AG04449 (cell line): ENCODE data around the gene SLC1A5.

ENCODE experiments used
- CTCF ChIA-PET: fragments of 350-600 bp; formaldehyde crosslinking; extraction: SDS; loops from one replicate; lab custom pipeline; 2021; ENCODE audit warnings: antibody characterized with exemption; lab: Yijun Ruan, JAX
- POLR2A ChIA-PET: fragments of 400-600, 350-600 bp; formaldehyde crosslinking; extraction: SDS; loops from one replicate; lab custom pipeline; 2020; ENCODE audit warnings: antibody characterized with exemption, inconsistent platforms; lab: Yijun Ruan, JAX
- DNase-seq: peaks from one replicate; pipeline ENCODE4 v3.0.0-alpha.2; 2010; ENCODE audit warnings: low read depth, low spot score
- H3K4me3 ChIP-seq: 2 replicates; pipeline ENCODE4 v1.5.1; 2011; ENCODE audit warnings: low read depth, mild to moderate bottlenecking, control low read depth, low read length
- TF ChIP-seq, protein P1 (sequence below): IDR thresholded peaks from one replicate; pipeline ENCODE4 v1.5.1; 2011; ENCODE audit warnings: mild to moderate bottlenecking, moderate library complexity, low read length, control low read depth, inconsistent platforms; ENCODE audit not compliant: insufficient read depth; ENCODE audit errors: missing control alignments

Gene SLC1A5

DNA sequence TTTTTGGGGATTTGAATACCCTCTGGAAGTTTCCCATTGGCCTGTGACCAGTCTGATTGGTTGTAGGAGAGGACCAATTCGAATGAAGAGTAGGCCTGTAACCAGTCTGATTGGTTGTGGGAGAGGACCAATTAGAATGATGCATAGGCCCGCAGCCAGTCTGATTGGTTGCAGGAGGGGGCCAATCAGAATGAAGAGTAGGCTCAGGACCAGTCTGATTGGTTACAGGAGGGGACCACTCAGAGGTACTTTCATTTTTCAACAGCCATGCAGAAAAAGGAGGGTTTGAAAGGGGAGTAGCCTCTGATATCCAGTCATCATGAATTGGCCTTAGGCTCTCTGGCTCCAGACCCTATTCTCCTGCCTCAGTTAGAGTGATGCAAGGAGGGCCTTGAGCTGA lies 30.4 kb upstream of the SLC1A5 start:
- no peak for DNase-seq
- ChIA-PET CTCF (interaction anchor here (1.2 kb wide), 2 partner anchors 22 to 70 kb away, joined by 3 read pairs; no protein-coding TSS in a partner anchor), POLR2A (no interaction called here)
- TF ChIP-seq, protein P1, sequence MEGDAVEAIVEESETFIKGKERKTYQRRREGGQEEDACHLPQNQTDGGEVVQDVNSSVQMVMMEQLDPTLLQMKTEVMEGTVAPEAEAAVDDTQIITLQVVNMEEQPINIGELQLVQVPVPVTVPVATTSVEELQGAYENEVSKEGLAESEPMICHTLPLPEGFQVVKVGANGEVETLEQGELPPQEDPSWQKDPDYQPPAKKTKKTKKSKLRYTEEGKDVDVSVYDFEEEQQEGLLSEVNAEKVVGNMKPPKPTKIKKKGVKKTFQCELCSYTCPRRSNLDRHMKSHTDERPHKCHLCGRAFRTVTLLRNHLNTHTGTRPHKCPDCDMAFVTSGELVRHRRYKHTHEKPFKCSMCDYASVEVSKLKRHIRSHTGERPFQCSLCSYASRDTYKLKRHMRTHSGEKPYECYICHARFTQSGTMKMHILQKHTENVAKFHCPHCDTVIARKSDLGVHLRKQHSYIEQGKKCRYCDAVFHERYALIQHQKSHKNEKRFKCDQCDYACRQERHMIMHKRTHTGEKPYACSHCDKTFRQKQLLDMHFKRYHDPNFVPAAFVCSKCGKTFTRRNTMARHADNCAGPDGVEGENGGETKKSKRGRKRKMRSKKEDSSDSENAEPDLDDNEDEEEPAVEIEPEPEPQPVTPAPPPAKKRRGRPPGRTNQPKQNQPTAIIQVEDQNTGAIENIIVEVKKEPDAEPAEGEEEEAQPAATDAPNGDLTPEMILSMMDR: no peak
- no peak overlapping the region for H3K4me3 ChIP-seq

- CTCF ChIA-PET: interaction anchor here (0.8 to 1.3 kb wide), 2 partner anchors 11 to 24 kb away, joined by 3 to 7 read pairs; no protein-coding TSS in a partner anchor
- no peak overlapping the region for H3K4me3 ChIP-seq
- TF ChIP-seq, protein P1: no peak
- no peak for DNase-seq
- POLR2A ChIA-PET: interaction anchor here (0.8 kb wide), 1 partner anchor 20 kb away, joined by 3 read pairs; no protein-coding TSS in a partner anchor
Observed at GRCh38 chr19:46815833-46816627, 27.6 kb upstream of the SLC1A5 start.

DNA sequence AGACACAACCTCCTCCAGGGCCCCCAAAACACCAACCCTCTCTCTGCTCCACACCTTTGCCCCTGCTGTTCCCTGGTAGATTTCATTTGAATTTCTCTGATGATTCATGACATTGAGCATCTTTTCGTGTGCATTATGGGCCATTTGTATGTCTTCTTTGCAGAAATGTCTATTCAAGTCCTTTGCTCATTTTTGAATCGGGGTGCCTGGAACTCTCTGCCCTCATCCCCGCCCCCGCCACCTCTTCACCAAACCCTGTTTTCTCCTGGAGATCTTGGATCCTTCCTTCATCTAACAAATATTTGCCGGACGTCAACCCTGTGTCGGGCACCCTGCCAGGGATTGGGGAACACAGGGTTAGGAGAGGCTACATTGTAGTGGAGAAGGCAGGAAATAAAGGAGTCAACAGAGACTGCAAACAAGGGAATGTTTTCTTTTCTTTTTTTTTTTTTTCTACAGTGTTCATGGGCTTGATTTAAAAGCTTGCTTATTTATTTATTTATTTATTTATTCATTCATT lies 25.5 kb upstream of the SLC1A5 start:
- ChIA-PET CTCF (interaction anchor here (0.6 to 1.0 kb wide), 2 partner anchors 16 to 312 kb away, joined by 3 read pairs; no protein-coding TSS in a partner anchor), POLR2A (no interaction called here)
- no peak for DNase-seq
- no peak overlapping the region for H3K4me3 ChIP-seq
- TF ChIP-seq, protein P1: no peak

GRCh38 chr19:46812977-46813838 lies 24.8 kb upstream of the SLC1A5 start:
- H3K4me3 ChIP-seq: no peak overlapping the region
- CTCF ChIA-PET: interaction anchor here (0.6 to 1.0 kb wide), 2 partner anchors 16 to 312 kb away, joined by 3 read pairs; no protein-coding TSS in a partner anchor
- no peak for DNase-seq
- POLR2A ChIA-PET: no interaction called here
- TF ChIP-seq, protein P1: no peak

DNA sequence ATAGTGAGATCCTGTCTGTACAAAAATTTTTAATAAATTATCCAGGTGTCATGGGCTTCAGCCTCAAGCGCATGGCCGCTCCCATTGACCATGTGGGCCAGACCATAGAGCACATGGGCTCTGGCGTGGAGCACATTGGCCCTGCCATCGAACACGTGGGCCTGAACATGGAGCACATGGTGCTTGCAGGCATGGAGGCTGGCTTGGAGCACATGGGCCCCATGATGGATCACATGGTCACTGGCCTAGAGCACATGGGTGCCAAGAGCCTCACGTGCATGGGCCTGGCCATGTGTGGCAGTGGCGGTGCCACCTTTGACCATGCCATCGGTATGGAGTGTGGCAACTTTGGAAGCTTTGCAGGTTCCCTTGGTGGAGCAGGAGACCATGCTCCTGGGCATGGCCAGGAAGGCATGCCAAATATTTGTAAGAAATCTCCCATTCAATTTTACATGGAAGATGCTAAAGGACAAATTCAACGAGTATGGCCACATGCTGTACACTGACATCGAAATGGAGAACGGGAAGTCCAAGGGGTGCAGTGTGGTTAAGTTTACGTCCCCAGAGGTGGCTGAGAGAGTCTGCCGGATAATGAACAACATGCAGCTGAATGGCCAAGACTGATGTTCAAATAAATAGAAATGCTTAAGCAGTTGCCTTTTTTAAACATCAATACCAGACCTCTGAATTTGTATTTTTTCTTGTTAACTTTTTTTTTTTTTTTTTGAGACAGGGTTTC lies 21.3 kb upstream of the SLC1A5 start:
- ChIA-PET CTCF (interaction anchor here (1.6 kb wide), 1 partner anchor 13 kb away, joined by 4 read pairs; no protein-coding TSS in a partner anchor), POLR2A (no interaction called here)
- H3K4me3 ChIP-seq: no peak overlapping the region
- TF ChIP-seq, protein P1: no peak
- no peak for DNase-seq
